Activated CD8-positive, alpha-beta memory T cell treated with anti-CD3 and anti-CD28 coated beads, Interleukin-2, amount 50 U/mL, for 24 hours (primary cell): ENCODE results near the gene RPS25.
A peak's percentile ranks its signal among the peaks of the same experiment; 100 is the strongest.
"Not testable (repeated sequence)": the region's sequence is repeated elsewhere in the genome, so short reads cannot be mapped to it uniquely, and the experiment has no call there.

Experiments
- DNase-seq: peaks from one replicate; pipeline ENCODE4 v3.0.0-alpha.2; 2020; ENCODE audit errors: extremely low read depth

Gene RPS25

DNA sequence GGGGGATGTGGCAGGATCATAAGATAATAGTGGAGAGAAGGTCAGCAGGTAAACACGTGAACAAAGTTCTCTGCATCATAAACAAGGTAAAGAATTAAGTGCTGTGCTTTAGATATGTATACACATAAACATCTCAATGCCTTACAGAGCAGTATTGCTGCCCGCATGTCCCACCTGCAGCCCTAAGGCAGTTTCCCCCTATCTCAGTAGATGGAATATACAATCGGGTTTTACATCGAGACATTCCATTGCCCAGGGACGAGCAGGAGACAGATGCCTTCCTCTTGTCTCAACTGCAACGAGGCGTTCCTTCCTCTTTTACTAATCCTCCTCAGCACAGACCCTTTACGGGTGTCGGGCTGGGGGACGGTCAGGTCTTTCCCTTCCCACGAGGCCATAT is 21.3 kb upstream of the RPS25 start:
- not testable (repeated sequence) for DNase-seq

DNA sequence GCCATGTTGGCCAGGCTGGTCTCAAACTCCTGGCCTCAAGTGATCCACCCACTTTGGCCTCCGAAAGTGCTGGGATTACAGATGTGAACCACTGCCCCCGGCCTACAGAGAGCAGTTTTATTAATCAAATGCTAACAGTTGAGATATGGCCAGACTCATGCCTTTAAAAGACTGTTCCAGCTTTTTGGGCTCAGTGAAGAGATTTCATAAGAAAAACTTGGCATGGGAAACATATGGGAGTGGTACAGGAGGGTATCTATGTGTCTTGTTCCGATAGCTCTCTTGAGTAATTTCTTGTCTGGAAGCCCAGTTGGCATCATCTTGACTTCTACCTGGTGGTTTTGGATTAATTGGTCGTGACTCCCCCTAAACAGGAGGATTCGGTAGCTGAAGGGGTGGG is 20.7 kb upstream of the RPS25 start:
- DNase-seq: no peak

DNA sequence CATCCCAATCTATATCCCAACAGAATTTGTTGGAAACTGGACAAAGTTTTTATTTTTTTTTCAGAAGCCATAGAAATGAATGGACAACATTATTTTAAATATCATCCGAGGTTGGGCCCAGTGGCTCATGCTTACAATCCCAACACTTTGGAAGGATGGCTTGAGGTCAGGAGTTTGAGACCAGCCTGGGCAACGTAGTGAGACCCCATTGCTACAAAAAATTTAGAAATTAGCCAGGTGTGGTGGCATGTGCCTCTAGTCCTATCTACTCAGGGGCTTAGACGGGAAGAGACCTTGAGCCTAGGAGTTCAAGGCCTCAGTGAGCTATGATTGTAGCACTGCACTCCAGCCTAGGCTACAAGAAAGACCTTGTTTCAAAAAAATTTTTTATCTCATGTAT is 16.7 kb upstream of the RPS25 start:
- DNase-seq: no peak

DNA sequence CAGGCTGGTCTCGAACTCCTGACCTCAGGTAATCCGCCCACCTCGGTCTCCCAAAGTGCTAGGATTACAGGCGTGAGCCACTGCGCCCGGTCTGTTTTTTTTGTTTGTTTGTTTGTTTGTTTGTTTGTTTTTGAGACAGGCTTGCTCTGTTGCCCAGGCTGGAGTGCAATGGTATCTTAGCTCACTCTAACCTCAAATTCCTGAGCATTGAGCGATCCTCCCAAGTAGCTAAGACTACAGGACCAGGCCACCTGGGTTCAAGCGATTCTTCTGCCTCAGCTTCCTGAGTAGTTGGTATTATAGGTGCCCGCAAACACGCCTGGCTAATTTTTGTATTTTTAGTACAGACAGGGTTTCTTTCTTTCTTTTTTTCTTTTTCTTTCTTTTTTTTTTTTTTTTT is 15.3 kb upstream of the RPS25 start:
- DNase-seq: not testable (repeated sequence)

DNA sequence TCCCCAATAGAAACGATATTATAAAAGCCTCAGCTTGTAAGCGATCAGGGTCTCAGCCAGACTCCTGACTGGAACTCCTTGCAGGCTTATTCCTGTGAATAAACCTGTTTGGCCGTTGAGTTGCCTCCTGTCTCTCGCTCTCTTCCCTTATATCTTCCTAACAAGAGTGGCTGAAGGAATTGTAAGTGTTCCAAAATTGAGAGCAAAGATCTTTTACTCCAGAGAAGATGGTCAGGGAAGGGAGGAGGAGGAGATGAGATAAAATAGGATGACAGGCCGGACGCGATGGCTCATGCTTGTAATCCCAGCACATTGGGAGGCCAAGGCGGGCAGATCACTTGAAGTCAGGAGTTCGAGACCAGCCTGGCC is 13.8 kb upstream of the RPS25 start:
- no peak for DNase-seq

DNA sequence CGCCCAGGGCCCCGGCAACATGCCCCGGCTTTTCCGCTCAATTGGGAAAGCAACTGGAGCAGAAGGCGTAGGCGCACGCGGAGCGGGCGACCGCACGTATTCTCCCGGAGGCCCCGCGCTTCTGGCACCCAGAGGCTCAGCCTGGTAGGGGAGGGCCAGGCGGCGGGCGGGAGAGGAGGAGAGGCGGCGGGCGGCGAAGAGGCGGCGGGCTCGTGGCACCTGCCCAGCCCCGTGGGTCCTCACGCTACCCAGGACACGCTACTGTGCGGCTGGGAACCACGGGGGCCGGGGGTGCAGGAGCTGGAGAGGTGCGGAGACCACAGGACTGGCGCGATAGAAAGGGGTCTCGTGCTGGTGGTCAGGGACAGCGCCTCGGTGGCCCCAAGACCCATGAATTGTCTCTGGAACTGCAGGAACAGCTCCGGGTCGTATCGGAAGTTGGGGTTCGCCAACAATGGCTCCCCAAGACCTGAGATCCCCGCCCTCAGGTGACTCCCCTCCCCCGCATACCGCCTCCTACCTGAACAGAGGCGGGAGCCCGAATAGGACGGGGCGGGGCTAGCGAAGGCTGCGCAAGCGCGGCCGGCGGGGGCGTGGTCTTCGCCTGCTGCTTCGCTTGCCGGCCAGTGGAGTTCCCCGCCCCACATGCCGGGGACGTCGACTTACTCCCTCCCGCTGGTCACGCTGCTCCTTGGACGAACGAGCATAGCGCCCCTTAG is 12.3 kb upstream of the RPS25 start, which contains the start of gene SLC37A4:
TSS of gene SLC37A4 (minus strand) at position 549 of the 719 bp plus-strand sequence.
- peak; percentile 96 for DNase-seq

DNA sequence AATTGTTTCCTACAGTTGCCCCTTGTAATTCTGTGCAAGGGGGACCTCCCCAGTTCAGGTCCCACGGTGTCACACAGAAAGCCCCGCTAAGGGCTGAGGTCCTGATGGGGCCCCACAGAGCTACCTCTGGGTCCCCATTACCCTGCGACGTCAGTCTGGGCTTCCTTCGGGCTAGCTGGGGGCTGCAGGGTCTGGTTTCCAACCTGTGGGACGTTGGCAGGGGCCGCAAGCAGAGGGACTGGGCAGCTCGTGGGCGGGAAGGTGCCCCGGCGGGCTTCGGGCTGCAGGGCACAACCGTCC is 11.8 kb upstream of the RPS25 start:
- no peak for DNase-seq

DNA sequence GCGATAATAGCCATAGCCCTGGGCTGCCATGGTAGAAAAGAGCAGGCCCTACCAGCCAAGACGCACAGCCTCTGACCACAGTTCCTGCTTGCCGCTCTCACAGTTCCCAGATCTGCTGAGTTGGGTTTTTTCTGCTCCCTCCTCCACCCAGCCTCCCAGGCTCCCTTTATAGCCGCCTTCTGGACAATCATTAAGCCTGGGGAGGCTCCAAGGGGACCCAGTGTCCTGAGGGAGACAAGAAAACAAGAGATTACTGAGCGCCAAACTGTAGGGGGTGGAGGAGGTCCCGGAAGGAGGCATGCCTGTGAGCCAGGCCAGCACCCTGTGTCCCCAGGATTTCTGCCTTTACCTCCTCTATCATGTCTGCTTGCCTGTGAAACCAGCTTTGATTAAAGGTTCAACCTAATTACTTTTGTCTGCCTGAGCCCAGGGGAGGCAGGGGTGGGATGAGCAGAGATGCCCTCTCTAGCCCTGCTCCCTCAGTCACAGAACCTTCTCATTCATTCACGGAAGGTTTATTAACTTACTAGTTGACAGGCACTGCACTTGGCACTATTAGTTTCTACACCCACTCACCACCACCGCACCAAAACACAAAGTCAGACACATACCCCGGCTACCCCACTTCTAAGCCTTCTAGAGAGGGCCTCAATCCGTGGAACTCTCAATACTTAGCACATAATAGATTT is 11.3 kb upstream of the RPS25 start:
- no peak for DNase-seq

DNA sequence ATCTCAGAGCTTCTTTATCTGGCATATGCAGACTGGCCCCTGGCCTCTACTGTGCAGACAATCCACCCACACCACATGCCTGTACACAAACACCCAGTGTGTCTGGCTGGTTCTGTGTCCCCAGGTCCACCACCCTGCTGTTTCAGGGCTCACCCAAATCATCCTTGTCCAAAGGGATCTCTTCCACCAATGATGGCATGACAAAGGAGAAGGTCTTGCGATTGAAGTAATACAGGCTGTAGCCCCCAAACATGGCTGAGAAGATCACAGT is 10.9 kb upstream of the RPS25 start:
- no peak for DNase-seq

DNA sequence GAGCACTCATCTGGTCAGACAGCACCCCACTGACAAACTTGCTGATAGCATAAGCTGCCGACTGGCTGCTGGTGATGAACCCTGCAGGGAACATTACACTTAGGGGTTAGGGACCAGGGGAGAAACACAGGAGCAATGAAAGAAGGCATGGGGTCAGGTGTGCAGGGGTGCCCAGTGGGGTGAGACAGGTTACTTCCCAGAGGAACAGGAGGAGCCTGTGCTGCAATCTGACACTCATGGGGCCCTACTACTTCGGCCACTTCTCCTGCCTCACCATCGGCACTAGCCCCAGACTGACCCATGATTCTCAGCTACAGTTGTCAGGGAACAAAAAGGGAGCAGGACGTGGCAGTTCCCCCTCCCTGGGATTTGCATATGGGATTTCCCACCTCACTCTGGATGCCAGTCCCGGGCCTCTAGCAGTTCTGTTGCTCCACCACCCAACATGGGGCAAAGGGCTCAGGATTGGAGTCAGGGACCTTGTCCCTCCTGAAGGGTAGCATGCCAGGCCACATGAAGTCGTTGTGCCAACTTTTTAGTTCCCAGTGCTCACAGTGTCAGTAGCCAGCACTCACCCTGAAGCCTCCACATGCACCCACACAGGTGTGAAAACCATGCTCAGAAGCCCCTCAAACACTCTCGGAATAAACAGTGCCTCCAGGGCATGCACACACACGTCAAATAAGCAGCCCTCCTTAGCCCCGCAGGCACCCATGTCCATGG is 10.4 kb upstream of the RPS25 start:
- DNase-seq: no peak

DNA sequence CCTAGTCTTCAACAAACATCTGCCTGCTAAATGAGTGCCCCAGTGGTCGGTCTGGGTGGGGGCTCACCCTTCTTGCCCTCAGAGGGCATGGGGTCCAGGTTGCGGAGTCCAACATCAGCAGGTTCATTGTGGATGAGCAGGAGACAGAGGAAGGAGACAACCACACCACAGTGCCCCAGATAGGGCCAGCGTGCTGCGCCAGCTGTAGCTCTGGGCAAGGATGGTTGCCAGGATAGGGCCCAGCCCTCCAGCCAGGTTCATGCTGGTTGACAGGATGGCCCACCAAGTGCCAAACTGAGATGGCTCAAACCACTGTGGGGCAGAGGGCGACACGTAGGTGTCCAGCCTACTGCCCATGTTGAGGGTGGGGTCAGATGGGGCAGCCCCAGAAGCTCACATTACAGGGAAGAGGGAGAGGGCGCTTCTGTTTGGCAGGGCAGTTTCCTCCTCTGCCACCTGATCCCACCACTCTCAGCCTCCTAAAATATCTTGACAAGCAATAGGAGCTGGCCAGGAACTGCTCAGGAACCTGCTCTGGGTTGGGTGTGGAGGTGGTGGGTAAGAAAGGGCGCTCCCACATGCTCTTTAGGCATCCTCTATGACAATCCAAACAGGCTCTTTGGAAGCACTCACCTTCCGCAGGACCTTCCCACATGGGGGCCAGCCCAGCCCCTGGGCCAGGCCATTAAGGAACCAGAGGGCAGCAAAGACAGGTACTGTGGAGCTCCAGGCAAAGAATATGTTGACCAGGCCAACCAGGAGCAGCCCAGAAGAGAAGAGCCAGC is 9.6 kb upstream of the RPS25 start:
- no peak for DNase-seq

DNA sequence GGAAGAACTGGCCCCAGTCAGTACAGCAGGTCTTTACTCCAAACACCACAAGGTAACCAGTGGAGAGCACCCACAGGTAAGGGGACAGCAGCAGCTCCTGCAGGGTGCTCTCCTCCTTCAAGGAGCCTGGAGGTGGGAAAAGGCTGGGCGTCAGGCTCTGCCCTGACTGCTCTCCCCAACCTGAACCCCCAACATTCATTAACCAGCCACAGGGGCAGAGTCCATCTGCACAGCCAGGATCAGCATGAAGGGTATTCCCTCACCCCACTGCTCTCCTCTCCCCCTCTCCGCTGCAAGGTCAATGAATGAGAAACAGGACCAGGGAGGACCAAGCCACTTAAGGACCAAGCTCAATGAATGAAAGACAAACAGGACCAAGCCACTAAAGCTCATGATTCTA is 8.8 kb upstream of the RPS25 start:
- no peak for DNase-seq

DNA sequence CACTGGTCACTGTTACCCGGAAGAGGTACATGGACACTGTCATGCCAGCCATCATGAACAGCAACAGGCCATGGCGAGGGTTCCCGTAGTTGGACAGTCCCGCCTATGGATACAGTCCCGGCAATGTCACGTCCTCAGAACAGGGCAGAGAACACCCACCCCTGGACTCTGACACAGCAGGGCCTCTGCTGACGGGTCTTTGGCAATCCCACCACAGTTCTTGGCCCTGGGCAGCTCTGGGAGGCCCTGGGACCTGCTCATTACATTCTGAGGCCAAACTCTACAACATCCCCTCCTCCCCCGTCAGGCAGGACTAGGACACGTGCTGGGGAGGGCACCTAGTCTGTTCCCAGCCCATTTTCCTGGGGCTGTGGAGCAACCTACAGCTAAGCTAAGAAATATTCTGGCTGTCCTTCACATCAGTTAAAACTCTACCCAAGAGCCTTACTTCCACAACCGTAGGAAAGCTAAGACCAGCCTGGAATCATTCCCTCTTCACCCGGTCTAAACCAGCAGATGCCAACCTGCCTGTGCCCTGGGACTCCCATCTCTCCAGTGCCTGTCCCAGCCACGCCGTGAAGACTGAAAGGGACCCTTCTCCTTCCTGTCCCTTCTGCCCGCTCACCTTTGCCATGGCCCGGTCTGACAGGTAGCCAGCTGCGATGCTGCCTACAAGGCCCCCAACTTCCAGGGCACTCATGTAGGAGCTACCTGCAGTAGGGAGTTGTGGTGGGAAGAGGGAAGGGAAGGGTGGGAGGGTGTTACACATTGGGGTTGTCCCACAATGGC is 8.0 kb upstream of the RPS25 start:
- DNase-seq: no peak

DNA sequence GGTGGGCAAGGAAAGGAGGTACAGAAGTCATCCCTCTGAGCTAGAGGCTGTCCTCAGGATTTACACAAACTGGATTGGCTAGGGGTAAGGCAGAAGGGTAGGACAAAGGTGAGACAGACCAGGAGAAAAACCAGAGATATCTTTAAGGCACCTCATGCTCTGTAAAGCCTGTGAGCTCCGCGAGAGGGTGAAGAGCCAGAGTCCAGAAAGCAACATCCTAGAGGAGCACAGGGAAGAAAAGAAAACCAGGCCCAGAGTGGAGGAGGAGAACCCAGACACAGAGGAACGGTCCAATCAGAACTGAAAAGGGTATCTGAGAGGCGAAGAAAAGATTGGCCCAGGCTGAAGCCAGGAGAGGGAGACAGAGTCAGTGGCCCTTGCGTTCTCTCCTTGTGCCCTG is 7.4 kb upstream of the RPS25 start:
- DNase-seq: no peak

DNA sequence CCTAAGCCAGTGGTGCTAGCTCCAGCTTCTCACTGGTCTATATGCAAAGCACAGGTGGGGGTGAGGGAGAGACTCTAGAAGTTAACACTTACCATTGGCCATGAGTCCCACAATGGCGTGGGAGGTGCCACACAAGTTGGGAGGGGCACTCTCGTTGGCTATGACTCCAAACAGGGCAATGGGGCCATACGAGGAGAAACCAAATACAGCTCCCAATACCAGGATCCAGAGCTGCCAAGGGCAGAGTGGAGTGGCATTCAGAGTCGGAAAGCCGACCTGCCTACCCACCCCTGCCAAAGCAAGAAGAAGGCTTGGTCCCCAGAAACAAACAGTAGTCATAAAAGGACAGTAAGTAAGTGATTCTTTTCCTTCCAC is 6.9 kb upstream of the RPS25 start:
- DNase-seq: no peak

DNA sequence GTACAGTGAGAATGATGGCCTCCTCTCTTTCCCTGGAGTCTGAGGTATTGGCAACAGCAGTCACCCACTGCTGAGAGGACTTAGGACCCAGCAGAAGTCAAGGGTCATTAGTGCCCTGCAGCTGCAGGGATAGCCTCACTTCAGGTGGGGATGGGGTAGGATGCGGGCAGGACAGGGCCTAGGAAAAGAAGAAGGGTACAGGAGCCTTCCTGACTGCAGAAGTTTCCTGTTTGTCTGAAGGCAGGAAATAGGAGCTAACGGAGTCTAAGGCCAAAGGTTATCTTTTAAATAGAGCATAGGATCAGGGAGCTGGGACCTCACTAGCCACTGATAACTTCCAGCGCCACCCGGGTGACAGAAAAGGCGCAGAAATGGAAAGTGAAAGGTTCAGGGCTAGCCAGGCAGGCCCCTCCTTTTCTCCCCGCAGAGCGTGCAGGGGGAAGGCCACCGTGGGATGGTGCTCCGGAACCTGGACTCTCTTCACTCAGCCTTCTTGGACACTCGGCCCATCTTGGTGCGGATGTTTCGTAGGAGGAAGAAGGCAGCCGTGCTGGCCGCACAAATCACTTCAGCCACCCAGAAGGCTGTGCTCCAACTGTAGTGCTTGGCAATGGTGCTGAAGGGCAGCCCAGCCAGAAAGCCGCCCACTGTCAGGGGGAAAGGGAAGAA is 6.4 kb upstream of the RPS25 start:
- DNase-seq: no peak

DNA sequence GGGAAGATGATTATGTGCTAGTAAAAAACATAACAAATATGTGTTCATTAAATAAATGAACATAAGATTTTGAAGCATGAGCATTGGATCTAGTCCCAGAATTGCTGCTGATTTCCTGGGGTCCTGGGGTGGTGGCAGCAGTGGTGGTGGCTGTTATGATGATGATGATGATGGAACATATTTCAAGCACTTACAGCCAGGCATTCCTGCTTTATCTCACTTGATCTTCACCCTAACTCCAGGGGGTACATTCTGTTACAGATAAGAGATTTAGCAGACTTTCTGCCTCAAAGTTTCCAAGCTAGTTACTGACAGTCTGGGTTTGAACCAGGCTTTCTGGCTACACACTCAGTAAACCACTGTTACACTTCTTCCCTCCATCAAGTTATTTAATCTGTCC is 5.6 kb upstream of the RPS25 start:
- DNase-seq: no peak

DNA sequence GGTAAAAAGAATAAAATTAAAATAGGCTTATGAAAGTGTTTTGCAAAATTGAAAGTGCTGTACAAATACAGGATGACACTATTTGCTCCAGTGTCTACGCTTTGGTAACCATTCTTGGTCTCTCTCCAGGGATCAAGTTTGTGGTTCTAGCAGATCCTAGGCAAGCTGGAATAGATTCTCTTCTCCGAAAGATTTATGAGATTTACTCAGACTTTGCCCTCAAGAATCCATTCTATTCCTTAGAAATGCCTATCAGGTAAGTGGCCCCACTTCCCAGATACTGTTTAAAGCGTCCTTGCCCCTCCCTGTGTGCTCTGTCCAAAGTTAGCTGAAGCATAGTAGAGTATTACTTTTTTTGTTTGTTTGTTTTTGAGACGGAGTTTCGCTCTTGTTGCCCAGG is 3.5 kb upstream of the RPS25 start:
- no peak for DNase-seq

DNA sequence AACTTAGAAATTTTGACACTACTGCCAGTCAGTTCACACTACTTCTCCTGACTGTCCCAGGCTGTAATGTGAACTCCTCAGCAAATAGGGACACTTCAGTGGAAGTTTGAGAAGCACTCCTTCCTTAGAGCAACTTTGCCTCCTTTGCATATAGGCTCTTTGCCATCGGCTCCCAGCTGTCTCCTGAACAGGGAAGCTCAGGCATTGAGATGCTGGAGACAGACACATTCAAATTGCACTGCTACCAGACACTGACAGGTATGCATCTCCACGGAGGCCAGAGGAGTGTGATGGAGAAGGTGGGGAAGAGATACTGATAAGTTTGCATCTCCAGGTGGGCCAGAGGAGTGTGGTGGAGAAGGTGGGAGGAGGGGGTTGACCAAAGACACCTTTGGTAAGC is 1.9 kb upstream of the RPS25 start:
- DNase-seq: no peak

DNA sequence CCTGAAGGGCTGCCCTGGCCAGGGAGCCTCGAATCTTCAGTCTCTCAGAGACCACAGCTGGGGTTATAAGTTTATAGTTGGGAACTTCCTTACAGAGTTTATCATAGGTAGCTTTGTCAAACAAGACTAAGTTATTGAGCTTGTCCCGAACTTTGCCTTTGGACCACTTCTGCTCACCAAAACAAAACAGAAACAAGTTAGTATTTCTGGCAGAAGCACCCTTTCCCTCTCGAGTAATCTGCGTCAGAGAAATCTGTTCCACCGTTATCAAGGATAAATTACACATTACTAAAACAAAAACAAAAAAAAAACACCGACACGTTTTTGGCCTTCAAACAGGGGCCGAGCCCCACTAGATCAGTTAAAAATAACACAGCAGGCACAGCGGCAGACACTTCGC is 766 bp downstream of the RPS25 start:
- DNase-seq: not testable (repeated sequence)

DNA sequence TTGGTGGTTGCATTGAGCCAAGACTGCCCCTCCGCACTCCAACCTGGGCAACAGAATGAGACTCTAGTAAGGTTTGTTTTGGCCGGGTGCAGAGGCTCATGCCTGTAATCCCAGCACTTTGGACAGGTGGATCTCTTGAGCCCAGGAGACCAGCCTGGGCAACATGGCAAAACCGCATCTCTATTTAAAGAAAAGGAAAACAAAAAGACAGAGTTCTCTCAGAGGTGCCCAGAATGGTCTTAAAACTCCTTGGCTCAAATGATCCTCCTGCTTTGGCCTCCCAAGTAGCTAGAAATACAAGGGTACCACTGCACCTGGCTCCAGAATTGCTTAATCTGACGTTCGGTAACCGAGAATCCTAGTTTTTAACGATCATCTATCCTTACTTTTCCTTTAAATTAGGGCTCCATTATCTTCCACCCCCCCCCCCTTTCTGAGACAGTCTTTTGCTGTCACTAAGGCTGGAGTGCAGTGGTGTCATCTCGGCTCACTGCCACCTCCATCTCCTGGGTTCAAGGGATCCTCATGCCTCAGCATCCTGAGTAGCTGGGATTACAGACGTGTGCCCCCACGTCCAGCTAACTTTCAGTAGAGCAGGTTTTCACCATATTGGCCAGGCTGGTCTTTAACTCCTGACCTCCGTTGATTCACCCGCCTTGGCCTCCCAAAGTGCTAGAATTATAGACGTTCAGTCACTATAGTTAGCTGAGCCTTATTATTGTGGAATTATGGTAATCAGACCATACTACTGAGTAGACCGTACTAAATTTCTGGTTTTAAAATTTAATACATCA is 1.7 kb downstream of the RPS25 start:
- no peak for DNase-seq
